ENCODE measurements around the gene FBXO3. TPM values are rescaled to one million over a fixed set of nuclear protein-coding genes. Genes with fewer than 3 reads are reported as not detected.

FBXO3 gene
- total and polyA plus RNA-seq, 2 of the 13 experiments (the other 11 are each of a cell fraction or from before 2014, with no cell fraction given), result 20.4 to 27.6 TPM

DNA sequence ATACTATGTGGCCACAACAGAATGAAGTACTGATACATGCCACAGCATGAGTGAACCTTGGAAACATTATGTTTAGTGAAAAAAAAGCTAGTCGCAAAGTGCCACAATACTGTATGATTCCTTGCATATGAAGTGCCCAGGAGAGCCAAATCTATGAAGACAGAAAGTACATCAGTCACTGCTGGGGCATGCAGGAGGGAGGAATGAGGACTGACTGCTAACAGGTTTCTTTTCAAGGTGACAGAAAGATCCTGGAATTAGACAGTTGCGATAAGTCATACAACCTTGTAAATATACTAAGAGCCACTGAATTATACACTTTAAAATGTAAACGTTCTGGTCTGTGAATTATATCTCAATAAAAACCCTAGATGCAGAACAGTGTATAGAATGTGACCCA lies 61.9 kb downstream of the FBXO3 start:
- no peak overlapping the region for H3K4me2 ChIP-seq (ENCODE audit: low read depth, low read length)
- FAIRE-seq (no peak), DNase-seq (ENCODE audit: low spot score) (no peak), ATAC-seq (no peak)
- in situ Hi-C loops (cut with HindIII; ENCODE audit: extremely low pct_ligation_motif_present, low pct_unique_long_range_greater_than_20kb) (no loop called here), intact Hi-C loops (cut with micrococcal nuclease; ENCODE audit: unreplicated experiment) (no loop called here)
- POLR2A ChIA-PET, result no interaction called here
- no peak overlapping the region for H3K4me3 ChIP-seq (replicated peaks in 1 of 3; ENCODE audit: insufficient read depth in 1 of 3, low read depth in 2 of 3, low read length in 3 of 3)
- H3K27ac ChIP-seq (ENCODE audit: extremely low read length, insufficient read depth, low read length), result no peak overlapping the region
- TF ChIP-seq, protein P1, sequence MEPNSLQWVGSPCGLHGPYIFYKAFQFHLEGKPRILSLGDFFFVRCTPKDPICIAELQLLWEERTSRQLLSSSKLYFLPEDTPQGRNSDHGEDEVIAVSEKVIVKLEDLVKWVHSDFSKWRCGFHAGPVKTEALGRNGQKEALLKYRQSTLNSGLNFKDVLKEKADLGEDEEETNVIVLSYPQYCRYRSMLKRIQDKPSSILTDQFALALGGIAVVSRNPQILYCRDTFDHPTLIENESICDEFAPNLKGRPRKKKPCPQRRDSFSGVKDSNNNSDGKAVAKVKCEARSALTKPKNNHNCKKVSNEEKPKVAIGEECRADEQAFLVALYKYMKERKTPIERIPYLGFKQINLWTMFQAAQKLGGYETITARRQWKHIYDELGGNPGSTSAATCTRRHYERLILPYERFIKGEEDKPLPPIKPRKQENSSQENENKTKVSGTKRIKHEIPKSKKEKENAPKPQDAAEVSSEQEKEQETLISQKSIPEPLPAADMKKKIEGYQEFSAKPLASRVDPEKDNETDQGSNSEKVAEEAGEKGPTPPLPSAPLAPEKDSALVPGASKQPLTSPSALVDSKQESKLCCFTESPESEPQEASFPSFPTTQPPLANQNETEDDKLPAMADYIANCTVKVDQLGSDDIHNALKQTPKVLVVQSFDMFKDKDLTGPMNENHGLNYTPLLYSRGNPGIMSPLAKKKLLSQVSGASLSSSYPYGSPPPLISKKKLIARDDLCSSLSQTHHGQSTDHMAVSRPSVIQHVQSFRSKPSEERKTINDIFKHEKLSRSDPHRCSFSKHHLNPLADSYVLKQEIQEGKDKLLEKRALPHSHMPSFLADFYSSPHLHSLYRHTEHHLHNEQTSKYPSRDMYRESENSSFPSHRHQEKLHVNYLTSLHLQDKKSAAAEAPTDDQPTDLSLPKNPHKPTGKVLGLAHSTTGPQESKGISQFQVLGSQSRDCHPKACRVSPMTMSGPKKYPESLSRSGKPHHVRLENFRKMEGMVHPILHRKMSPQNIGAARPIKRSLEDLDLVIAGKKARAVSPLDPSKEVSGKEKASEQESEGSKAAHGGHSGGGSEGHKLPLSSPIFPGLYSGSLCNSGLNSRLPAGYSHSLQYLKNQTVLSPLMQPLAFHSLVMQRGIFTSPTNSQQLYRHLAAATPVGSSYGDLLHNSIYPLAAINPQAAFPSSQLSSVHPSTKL (CRISPR knock-in tag; IDR thresholded peaks at IDR 0.05), result no peak
- TF ChIP-seq KLF13 (CRISPR knock-in tag; IDR thresholded peaks at IDR 0.05), result no peak
- TF ChIP-seq, protein P2, sequence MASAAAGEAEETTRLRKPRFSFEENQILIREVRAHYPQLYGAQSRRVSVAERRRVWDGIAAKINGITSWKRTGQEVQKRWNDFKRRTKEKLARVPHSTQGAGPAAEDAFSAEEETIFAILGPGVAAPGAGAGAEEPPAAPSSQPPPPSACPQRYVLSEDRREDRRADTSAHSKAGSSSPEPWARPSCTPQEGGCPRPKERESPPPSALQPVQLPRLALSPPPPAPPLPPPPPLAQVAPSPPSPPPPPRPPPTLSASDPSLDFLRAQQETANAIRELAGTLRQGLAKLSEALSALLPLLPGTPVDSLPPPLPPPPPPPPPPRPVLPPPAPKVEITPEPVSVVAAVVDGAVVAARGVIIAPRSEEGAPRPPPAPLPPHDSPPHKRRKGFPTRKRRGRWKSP (CRISPR knock-in tag; IDR thresholded peaks at IDR 0.05), result no peak
- TF ChIP-seq, protein P3, sequence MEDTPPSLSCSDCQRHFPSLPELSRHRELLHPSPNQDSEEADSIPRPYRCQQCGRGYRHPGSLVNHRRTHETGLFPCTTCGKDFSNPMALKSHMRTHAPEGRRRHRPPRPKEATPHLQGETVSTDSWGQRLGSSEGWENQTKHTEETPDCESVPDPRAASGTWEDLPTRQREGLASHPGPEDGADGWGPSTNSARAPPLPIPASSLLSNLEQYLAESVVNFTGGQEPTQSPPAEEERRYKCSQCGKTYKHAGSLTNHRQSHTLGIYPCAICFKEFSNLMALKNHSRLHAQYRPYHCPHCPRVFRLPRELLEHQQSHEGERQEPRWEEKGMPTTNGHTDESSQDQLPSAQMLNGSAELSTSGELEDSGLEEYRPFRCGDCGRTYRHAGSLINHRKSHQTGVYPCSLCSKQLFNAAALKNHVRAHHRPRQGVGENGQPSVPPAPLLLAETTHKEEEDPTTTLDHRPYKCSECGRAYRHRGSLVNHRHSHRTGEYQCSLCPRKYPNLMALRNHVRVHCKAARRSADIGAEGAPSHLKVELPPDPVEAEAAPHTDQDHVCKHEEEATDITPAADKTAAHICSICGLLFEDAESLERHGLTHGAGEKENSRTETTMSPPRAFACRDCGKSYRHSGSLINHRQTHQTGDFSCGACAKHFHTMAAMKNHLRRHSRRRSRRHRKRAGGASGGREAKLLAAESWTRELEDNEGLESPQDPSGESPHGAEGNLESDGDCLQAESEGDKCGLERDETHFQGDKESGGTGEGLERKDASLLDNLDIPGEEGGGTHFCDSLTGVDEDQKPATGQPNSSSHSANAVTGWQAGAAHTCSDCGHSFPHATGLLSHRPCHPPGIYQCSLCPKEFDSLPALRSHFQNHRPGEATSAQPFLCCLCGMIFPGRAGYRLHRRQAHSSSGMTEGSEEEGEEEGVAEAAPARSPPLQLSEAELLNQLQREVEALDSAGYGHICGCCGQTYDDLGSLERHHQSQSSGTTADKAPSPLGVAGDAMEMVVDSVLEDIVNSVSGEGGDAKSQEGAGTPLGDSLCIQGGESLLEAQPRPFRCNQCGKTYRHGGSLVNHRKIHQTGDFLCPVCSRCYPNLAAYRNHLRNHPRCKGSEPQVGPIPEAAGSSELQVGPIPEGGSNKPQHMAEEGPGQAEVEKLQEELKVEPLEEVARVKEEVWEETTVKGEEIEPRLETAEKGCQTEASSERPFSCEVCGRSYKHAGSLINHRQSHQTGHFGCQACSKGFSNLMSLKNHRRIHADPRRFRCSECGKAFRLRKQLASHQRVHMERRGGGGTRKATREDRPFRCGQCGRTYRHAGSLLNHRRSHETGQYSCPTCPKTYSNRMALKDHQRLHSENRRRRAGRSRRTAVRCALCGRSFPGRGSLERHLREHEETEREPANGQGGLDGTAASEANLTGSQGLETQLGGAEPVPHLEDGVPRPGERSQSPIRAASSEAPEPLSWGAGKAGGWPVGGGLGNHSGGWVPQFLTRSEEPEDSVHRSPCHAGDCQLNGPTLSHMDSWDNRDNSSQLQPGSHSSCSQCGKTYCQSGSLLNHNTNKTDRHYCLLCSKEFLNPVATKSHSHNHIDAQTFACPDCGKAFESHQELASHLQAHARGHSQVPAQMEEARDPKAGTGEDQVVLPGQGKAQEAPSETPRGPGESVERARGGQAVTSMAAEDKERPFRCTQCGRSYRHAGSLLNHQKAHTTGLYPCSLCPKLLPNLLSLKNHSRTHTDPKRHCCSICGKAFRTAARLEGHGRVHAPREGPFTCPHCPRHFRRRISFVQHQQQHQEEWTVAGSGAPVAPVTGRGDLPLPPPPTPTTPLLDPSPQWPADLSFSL (CRISPR knock-in tag; IDR thresholded peaks at IDR 0.05), result no peak
- TF ChIP-seq, protein P4, sequence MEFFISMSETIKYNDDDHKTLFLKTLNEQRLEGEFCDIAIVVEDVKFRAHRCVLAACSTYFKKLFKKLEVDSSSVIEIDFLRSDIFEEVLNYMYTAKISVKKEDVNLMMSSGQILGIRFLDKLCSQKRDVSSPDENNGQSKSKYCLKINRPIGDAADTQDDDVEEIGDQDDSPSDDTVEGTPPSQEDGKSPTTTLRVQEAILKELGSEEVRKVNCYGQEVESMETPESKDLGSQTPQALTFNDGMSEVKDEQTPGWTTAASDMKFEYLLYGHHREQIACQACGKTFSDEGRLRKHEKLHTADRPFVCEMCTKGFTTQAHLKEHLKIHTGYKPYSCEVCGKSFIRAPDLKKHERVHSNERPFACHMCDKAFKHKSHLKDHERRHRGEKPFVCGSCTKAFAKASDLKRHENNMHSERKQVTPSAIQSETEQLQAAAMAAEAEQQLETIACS (CRISPR knock-in tag; IDR thresholded peaks at IDR 0.05), result no peak
- H3K9ac ChIP-seq (ENCODE audit: insufficient read depth, low read depth, low read length), result no peak overlapping the region
- H3K36me3 ChIP-seq (replicated peaks in 1 of 2; ENCODE audit: control insufficient read depth in 1 of 2, insufficient read depth in 2 of 2, low read length in 2 of 2), result peaks cover 7 to 50% of the 10 kb centered on the region in 2 experiments
- H3K27me3 ChIP-seq (ENCODE audit: control insufficient read depth in 1 of 2, insufficient read depth in 2 of 2, low read length in 2 of 2), result no peaks in the 10 kb centered on the region
- CTCF ChIA-PET (ENCODE audit: low intra/inter-chr PET ratio, low total read pairs), result no interaction called here
- no peaks in the 10 kb centered on the region for H3K79me2 ChIP-seq (ENCODE audit: insufficient read depth, low read length)
- WGBS (ENCODE audit: low lambda C conversion rate), result 87% methylated on average over 3 of the region's 3 CpGs
- H3K9me3 ChIP-seq (ENCODE audit: low read length), result no peaks in the 10 kb centered on the region
- H4K20me1 ChIP-seq (ENCODE audit: insufficient read depth, low read length), result no peaks in the 10 kb centered on the region
- H2AFZ ChIP-seq (ENCODE audit: low read length), result no peak overlapping the region
- H3K4me1 ChIP-seq (ENCODE audit: insufficient read depth, low read length), result peaks cover 32% of the 10 kb centered on the region
- no TSS peak for BruUV-seq (replicated peaks)

Measured in HepG2 (cell line).